Endothelial cell of umbilical vein (primary cell): ENCODE data around the gene CIB4. TPM values are rescaled to one million over a fixed set of nuclear protein-coding genes. Genes with fewer than 3 reads are reported as not detected.

Experiments used
- BruUV-seq: library from RNA; stranded (reverse); fragments of 400-500 nt; replicated peaks from 2 replicates; lab custom pipeline; 2021; lab: Mats Ljungman, UMichigan
- CTCF ChIA-PET: fragments of 300-600, 350-600 bp; sonication (Branson Sonifier 250); formaldehyde crosslinking; loops from one replicate; lab custom pipeline; 2021; ENCODE audit warnings: antibody characterized with exemption, inconsistent platforms; lab: Charles Lee
- POLR2A ChIA-PET: fragments of 300-600, 350-600 bp; sonication (Branson Sonifier 250); formaldehyde crosslinking; loops from one replicate; lab custom pipeline; 2021; ENCODE audit warnings: antibody characterized with exemption, inconsistent platforms; lab: Charles Lee
- DNase-seq: peaks from one replicate; pipeline ENCODE4 v3.0.0-alpha.2; 2011; ENCODE audit warnings: low read depth, low spot score
- FAIRE-seq: peaks from 2 replicates; lab custom pipeline; 2011; peaks lifted over from hg19 to GRCh38; lab: Jason Lieb, UNC
- H2AFZ ChIP-seq: 2 replicates; pipeline ENCODE4 v1.6.0; 2012; ENCODE audit warnings: low read depth, low read length, control low read depth, inconsistent platforms
- H3K27ac ChIP-seq: 2 replicates; pipeline ENCODE4 v1.5.1; 2011; ENCODE audit warnings: low read depth, mild to moderate bottlenecking, control low read depth, low read length, moderate library complexity; ENCODE audit not compliant: insufficient read depth
- H3K27me3 ChIP-seq, 2 experiments: 2 replicates each; pipeline versions ENCODE4 v1.6.0 to v1.6.1; 2011; ENCODE audit warnings: low read length in 2 of 2, mixed read lengths in 1 of 2; ENCODE audit not compliant: control insufficient read depth in 2 of 2, insufficient read depth in 2 of 2
- H3K36me3 ChIP-seq, 2 experiments: 2 replicates in 1 of 2; 3 replicates in 1 of 2; pipeline ENCODE4 v1.5.1; 2011; ENCODE audit warnings: low read length in 2 of 2, mild to moderate bottlenecking in 1 of 2, moderate library complexity in 1 of 2; ENCODE audit not compliant: control insufficient read depth in 2 of 2, insufficient read depth in 2 of 2; ENCODE audit errors: extremely low read depth in 1 of 2
- H3K4me1 ChIP-seq: 3 replicates; pipeline ENCODE4 v1.5.1; 2011; ENCODE audit warnings: mild to moderate bottlenecking, low read length; ENCODE audit not compliant: control insufficient read depth, insufficient read depth; ENCODE audit errors: extremely low read depth
- H3K4me2 ChIP-seq: 2 replicates; pipeline ENCODE4 v1.6.1; 2011; ENCODE audit warnings: low read length, control low read depth, mixed read lengths; ENCODE audit not compliant: insufficient read depth
- H3K4me3 ChIP-seq, 3 experiments: fragments of 200-600 bp in 1 of 3; sonication (generic), shearing (Covaris generic) in 1 of 3; replicated peaks in 1 of 3; 2 replicates each; pipeline ENCODE4 v1.5.1; 2011 to 2016; ENCODE audit warnings: control low read depth in 3 of 3, low read length in 3 of 3, mild to moderate bottlenecking in 2 of 3, inconsistent platforms in 1 of 3, low read depth in 1 of 3, moderate library complexity in 1 of 3; ENCODE audit not compliant: insufficient read depth in 1 of 3
- H3K79me2 ChIP-seq: 2 replicates; pipeline ENCODE4 v1.6.0; 2012; ENCODE audit warnings: low read length, inconsistent platforms; ENCODE audit not compliant: control insufficient read depth, insufficient read depth
- H3K9ac ChIP-seq: replicated peaks from 2 replicates; pipeline ENCODE3; 2011; ENCODE audit warnings: low read length, control low read depth; ENCODE audit not compliant: insufficient read depth; ENCODE audit errors: extremely low read depth
- H3K9me1 ChIP-seq: replicated peaks from 3 replicates; pipeline ENCODE4 v1.6.0; 2011; ENCODE audit warnings: mild to moderate bottlenecking, low read length; ENCODE audit not compliant: control insufficient read depth, insufficient read depth; ENCODE audit errors: extremely low read depth
- H3K9me3 ChIP-seq: replicated peaks from 2 replicates; pipeline ENCODE4 v1.5.1; 2012; ENCODE audit warnings: low read length, inconsistent platforms; ENCODE audit not compliant: control insufficient read depth, insufficient read depth
- H4K20me1 ChIP-seq: replicated peaks from 2 replicates; pipeline ENCODE3; 2011; ENCODE audit warnings: mild to moderate bottlenecking, low read length; ENCODE audit not compliant: control insufficient read depth, insufficient read depth; ENCODE audit errors: extremely low read depth
- CTCF ChIP-seq, 2 donors: IDR thresholded peaks; 1 replicate in 1 of 2; 2 replicates in 1 of 2; pipeline ENCODE4 v1.5.1; 2011; ENCODE audit warnings: low read length in 2 of 2, mild to moderate bottlenecking in 2 of 2, moderate library complexity in 2 of 2, control low read depth in 1 of 2, inconsistent platforms in 1 of 2, low read depth in 1 of 2; ENCODE audit not compliant: insufficient read depth in 1 of 2; ENCODE audit errors: extremely low read depth in 1 of 2
- EZH2 ChIP-seq: IDR thresholded peaks from 2 replicates; pipeline ENCODE4 v1.6.1; 2012; ENCODE audit warnings: borderline replicate concordance, low read depth, mild to moderate bottlenecking, moderate library complexity, low read length, inconsistent platforms; ENCODE audit not compliant: severe bottlenecking
- FOS ChIP-seq: IDR thresholded peaks from 2 replicates; pipeline ENCODE4 v1.6.1; 2011; ENCODE audit warnings: mild to moderate bottlenecking, low read length, moderate library complexity, borderline replicate concordance; ENCODE audit not compliant: insufficient read depth
- GATA2 ChIP-seq: IDR thresholded peaks from 2 replicates; pipeline ENCODE4 v1.7.0; 2011; ENCODE audit warnings: low read depth, mild to moderate bottlenecking, moderate library complexity, mixed read lengths, low read length; ENCODE audit not compliant: insufficient read length, insufficient read depth
- JUN ChIP-seq: IDR thresholded peaks from 2 replicates; pipeline ENCODE4 v1.6.1; 2011; ENCODE audit warnings: borderline replicate concordance, low read depth; ENCODE audit not compliant: insufficient read length, insufficient read depth
- MYC ChIP-seq: IDR thresholded peaks from one replicate; pipeline ENCODE4 v1.6.1; 2011; ENCODE audit warnings: mild to moderate bottlenecking, low read depth, low read length
- POLR2A ChIP-seq: IDR thresholded peaks from 2 replicates; pipeline ENCODE4 v1.6.1; 2012; ENCODE audit warnings: low read depth, mild to moderate bottlenecking, control low read depth, low read length
- POLR2AphosphoS5 ChIP-seq: IDR thresholded peaks from 2 replicates; pipeline ENCODE4 v1.6.1; 2012; ENCODE audit warnings: low read depth, mild to moderate bottlenecking, control low read depth, low read length, moderate library complexity; ENCODE audit not compliant: insufficient read depth
- dilution Hi-C: fragments of 300-500 bp; cut with MboI; formaldehyde crosslinking; loops from one replicate; pipeline ENCODE4 v1.15.0; 2019; ENCODE audit warnings: low sequenced_read_pairs; ENCODE audit not compliant: extremely low pct_ligation_motif_present
- intact Hi-C: fragments of 100-400 bp; cut with micrococcal nuclease; formaldehyde crosslinking; loops from one replicate; pipeline ENCODE4 v1.10.0; 2022
- polyA plus RNA-seq, 4 experiments: library from polyadenylated mRNA; depleted of rRNA in 3 of 4; stranded (reverse) in 3 of 4; unstranded in 1 of 4; fragments of >200 nt; gene quantifications; 2 replicates each; pipeline versions ENCODE4 v1.2.1 to v1.2.3, GENCODE V29; 2011 to 2012; ENCODE audit warnings: missing spikeins in 1 of 4
- total RNA-seq: library from RNA; stranded (reverse); gene quantifications from 2 replicates; pipeline ENCODE4 v1.2.3, GENCODE V29; 2021
- TF ChIP-seq, protein P1 (sequence below): IDR thresholded peaks from 2 replicates; pipeline ENCODE4 v1.6.1; 2011; ENCODE audit not compliant: insufficient read depth, insufficient read length

CIB4 gene
- total and polyA plus RNA-seq, 2 donors (not counting 3 experiments of a cell fraction or from before 2014, with no cell fraction given), result not detected

GRCh38 chr2:26671691-26672090, 30.5 kb upstream of the CIB4 start:
- H3K27ac ChIP-seq, result no peak overlapping the region
- CTCF ChIA-PET, result no interaction called here
- H3K4me2 ChIP-seq, result no peak overlapping the region
- H3K9ac ChIP-seq, result no peak overlapping the region
- TF ChIP-seq MYC (no peak), POLR2A (no peak), POLR2AphosphoS5 (no peak), EZH2 (no peak), FOS (no peak), GATA2 (no peak), JUN (no peak), CTCF (IDR thresholded peaks at IDR 0.05; ENCODE audit: extremely low read depth in 1 of 2, insufficient read depth in 1 of 2, low read depth in 1 of 2, low read length in 2 of 2) (no peak)
- TF ChIP-seq, protein P1, sequence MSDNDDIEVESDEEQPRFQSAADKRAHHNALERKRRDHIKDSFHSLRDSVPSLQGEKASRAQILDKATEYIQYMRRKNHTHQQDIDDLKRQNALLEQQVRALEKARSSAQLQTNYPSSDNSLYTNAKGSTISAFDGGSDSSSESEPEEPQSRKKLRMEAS, result no peak
- no TSS peak for BruUV-seq
- H3K79me2 ChIP-seq, result no peaks in the 10 kb centered on the region
- no peaks in the 10 kb centered on the region for H3K4me1 ChIP-seq
- peaks cover 9 to 13% of the 10 kb centered on the region in 2 experiments for H3K27me3 ChIP-seq
- H3K4me3 ChIP-seq, result no peak overlapping the region
- FAIRE-seq (no peak), DNase-seq (no peak)
- intact Hi-C loops (no loop called here), dilution Hi-C loops (no loop called here)
- no peaks in the 10 kb centered on the region for H4K20me1 ChIP-seq
- H3K9me3 ChIP-seq, result no peaks in the 10 kb centered on the region
- no peaks in the 10 kb centered on the region for H3K36me3 ChIP-seq
- no peak overlapping the region for H2AFZ ChIP-seq
- H3K9me1 ChIP-seq, result no peaks in the 10 kb centered on the region
- POLR2A ChIA-PET, result no interaction called here
